GM12865 (cell line): ENCODE results near the gene NANOG.
"Not testable (repeated sequence)": the region's sequence is repeated elsewhere in the genome, so short reads cannot be mapped to it uniquely, and the experiment has no call there.

Source experiments
- DNase-seq: peaks from one replicate; pipeline ENCODE4 v3.0.0; 2010; ENCODE audit warnings: low read depth
- H3K4me3 ChIP-seq: 2 replicates; pipeline ENCODE4 v1.5.1; 2011; ENCODE audit warnings: mild to moderate bottlenecking, low read depth, low read length, control low read depth
- TF ChIP-seq, protein P1 (sequence below): IDR thresholded peaks from 2 replicates; pipeline ENCODE4 v1.5.1; 2011; ENCODE audit warnings: low read length, control low read depth, low read depth, inconsistent platforms; ENCODE audit not compliant: insufficient read depth; ENCODE audit errors: missing control alignments

NANOG gene

GRCh38 chr12:7756993-7757392 lies 32.2 kb upstream of the NANOG start:
- TF ChIP-seq, protein P1, sequence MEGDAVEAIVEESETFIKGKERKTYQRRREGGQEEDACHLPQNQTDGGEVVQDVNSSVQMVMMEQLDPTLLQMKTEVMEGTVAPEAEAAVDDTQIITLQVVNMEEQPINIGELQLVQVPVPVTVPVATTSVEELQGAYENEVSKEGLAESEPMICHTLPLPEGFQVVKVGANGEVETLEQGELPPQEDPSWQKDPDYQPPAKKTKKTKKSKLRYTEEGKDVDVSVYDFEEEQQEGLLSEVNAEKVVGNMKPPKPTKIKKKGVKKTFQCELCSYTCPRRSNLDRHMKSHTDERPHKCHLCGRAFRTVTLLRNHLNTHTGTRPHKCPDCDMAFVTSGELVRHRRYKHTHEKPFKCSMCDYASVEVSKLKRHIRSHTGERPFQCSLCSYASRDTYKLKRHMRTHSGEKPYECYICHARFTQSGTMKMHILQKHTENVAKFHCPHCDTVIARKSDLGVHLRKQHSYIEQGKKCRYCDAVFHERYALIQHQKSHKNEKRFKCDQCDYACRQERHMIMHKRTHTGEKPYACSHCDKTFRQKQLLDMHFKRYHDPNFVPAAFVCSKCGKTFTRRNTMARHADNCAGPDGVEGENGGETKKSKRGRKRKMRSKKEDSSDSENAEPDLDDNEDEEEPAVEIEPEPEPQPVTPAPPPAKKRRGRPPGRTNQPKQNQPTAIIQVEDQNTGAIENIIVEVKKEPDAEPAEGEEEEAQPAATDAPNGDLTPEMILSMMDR = no peak
- no peak for DNase-seq
- H3K4me3 ChIP-seq = no peak overlapping the region

- H3K4me3 ChIP-seq = no peak overlapping the region
- TF ChIP-seq, protein P1 = no peak
- DNase-seq = no peak
These were observed 30.4 kb upstream of the NANOG start for GRCh38 chr12:7758766-7759140.

DNA sequence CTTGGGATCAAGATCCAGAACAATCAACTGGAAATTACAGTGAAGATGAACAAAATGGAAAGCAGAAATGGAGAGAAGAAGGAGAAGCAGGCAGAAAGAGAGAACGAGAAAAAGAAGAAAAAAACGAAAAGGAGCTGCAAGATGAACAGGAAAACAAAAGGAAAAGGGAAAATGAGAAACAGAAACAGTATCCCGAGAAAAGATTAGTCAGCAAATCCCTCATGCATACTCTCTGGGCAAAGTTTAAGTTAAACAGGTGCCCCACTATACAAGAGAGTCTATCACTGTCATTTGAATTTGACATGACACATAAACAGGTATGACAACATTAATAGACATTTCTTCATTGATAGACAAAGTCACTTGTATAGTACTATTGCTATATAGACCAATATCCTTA lies 19.2 kb upstream of the NANOG start:
- no peak for DNase-seq
- H3K4me3 ChIP-seq = no peak overlapping the region
- TF ChIP-seq, protein P1 = no peak

DNA sequence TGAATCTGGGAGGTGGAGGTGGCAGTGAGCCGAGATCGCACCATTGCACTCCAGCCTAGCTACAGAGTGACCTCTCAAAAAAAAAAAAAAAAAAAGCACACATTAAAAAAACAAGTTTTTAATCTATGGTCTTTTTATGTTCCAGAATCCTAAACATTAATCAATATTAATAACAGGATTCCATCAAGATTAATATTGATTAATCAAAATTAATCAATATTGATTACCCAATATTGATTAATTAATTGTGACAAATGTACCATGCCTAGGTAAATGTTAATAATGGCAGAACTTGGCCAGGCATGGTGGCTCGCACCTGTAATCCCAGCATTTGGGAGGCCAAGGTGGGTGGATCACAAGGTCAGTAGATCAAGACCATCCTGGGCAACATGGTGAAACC lies 7.9 kb upstream of the NANOG start:
- no peak for DNase-seq
- TF ChIP-seq, protein P1 = no peak
- no peak overlapping the region for H3K4me3 ChIP-seq

- DNase-seq = no peak
- TF ChIP-seq, protein P1 = no peak
These were observed 7.1 kb upstream of the NANOG start for GRCh38 chr12:7782055-7782454.

GRCh38 chr12:7783433-7783832 lies 5.8 kb upstream of the NANOG start:
- DNase-seq, H3K4me3 ChIP-seq: not testable (repeated sequence)

More at GRCh38 chr12:7782055-7782454, 7.1 kb upstream of the NANOG start:
- no peak overlapping the region for H3K4me3 ChIP-seq

DNA sequence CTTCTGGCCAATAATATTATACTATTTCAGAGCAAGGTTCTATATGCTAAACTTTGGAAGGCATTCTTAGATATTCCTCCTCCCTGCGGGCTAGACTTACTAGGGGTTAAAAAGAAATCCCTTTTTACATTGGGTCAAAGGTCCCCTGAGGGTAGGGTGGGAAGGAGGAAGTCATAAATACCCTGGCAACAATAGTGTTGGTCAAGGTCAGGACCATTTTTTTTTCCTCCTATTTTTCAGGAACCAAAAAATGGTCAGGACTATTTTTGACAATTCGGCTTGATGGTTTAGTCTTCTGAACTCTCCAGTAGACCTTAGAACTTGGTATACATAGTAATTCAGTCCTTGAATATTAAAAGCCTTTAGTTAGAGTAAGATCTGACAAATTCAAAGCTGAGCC lies 4.5 kb upstream of the NANOG start:
- TF ChIP-seq, protein P1 = no peak
- no peak for DNase-seq
- H3K4me3 ChIP-seq = no peak overlapping the region

- no peak overlapping the region for H3K4me3 ChIP-seq
- no peak for DNase-seq
- TF ChIP-seq, protein P1 = no peak
These were observed 1.5 kb upstream of the NANOG start for GRCh38 chr12:7787574-7788293.
